Adrenal gland (tissue), 12 donors: ENCODE measurements around the gene COMT. TPM values are rescaled to one million over a fixed set of nuclear protein-coding genes. Genes with fewer than 3 reads are reported as not detected.

Experiments used
- DNase-seq, 7 donors: peaks; one replicate each; pipeline ENCODE4 v3.0.0-alpha.2; 2019 to 2020
- H3K27ac ChIP-seq, 5 donors: fragments of 200-600 bp; sonication (generic) in 4 of 5; 1 replicate in 3 of 5; 2 replicates in 2 of 5; pipeline versions ENCODE4 v1.5.1 to v1.8.0; 2016 to 2020; ENCODE audit warnings: mild to moderate bottlenecking in 1 of 5
- H3K27me3 ChIP-seq: fragments of 200-600 bp; 2 replicates; pipeline ENCODE4 v1.8.0; 2021
- H3K36me3 ChIP-seq, 2 donors: fragments of 200-600 bp; replicated peaks in 1 of 2; 1 replicate in 1 of 2; 2 replicates in 1 of 2; pipeline versions ENCODE4 v1.5.1 to v1.8.0; 2018 to 2022
- H3K4me1 ChIP-seq, 2 donors: fragments of 200-600 bp; replicated peaks in 1 of 2; 1 replicate in 1 of 2; 2 replicates in 1 of 2; pipeline versions ENCODE4 v1.5.1 to v1.8.0; 2018 to 2021
- H3K4me3 ChIP-seq, 4 donors: fragments of 200-600 bp; sonication (generic) in 3 of 4; one replicate each; pipeline ENCODE4 v1.5.1; 2016 to 2018
- H3K9me3 ChIP-seq, 3 donors: fragments of 200-600 bp; sonication (generic) in 1 of 3; replicated peaks in 1 of 3; 1 replicate in 2 of 3; 2 replicates in 1 of 3; pipeline versions ENCODE4 v1.5.1 to v1.8.0; 2016 to 2021
- CTCF ChIP-seq, 6 experiments: fragments of 450-650 bp in 4 of 6; fragments of 200-600 bp in 2 of 6; sonication (generic) in 1 of 6; IDR thresholded peaks; 1 replicate in 5 of 6; 2 replicates in 1 of 6; pipeline versions ENCODE4 v1.5.1 to v1.8.0; 2016 to 2021; ENCODE audit warnings: antibody characterized with exemption in 6 of 6, mild to moderate bottlenecking in 2 of 6, moderate library complexity in 1 of 6
- POLR2A ChIP-seq, 2 donors: fragments of 450-650 bp; IDR thresholded peaks; one replicate each; pipeline ENCODE4 v1.6.1; 2017; ENCODE audit warnings: antibody characterized with exemption in 2 of 2, mild to moderate bottlenecking in 2 of 2, moderate library complexity in 1 of 2
- WGBS, 4 donors: extraction: QIAGEN DNeasy Blood & Tissue Kit in 2 of 4; methylation state at CpG; one replicate each; pipeline versions ENCODE4 v1.1.5 to v1.1.7; 2013 to 2017; 5-methylcytosine and 5-hydroxymethylcytosine counted together
- intact Hi-C, 2 donors: fragments of 100-400 bp; cut with DNase I; formaldehyde crosslinking; loops; one replicate each; pipeline versions ENCODE4 v1.14.1 to v1.15.0; 2022 to 2023
- polyA plus RNA-seq, 3 donors: library from polyadenylated mRNA; stranded (reverse); fragments of 200-250 nt in 2 of 3; fragments of 350-450 nt in 1 of 3; fragmentation: Illumina TruSeq in 1 of 3; extraction: RNeasy Lipid Tissue Mini Kit (QIAGEN cat#74804) in 1 of 3; gene quantifications; one replicate each; pipeline ENCODE4 v1.2.3, GENCODE V29; 2013 to 2014
- total RNA-seq, 9 donors: library from RNA; depleted of rRNA in 4 of 9; stranded (reverse); fragments of >200 nt in 4 of 9; fragments of 120-200 nt in 1 of 9; fragmentation: NEBNext Ultra II Directional in 1 of 9; extraction: Animal tissue kit (Norgen Biotek cat#: 25700) in 1 of 9; gene quantifications; one replicate each; pipeline versions ENCODE4 v1.1.0 to v1.2.4, GENCODE V29; 2013 to 2023
- donor health status: healthy with polysubstance abuse.
- donor health status: Bipolar disorder and iron deficiency.
- donor health status: DM: yes; HTN: yes; CAD: no.
- donor health status: DM: no; HTN: no; CAD: no.
- donor health status: DM: no; HTN: no; CAD: no.
- donor health status: DM: yes; HTN: yes; CAD: no.

The COMT gene
- total and polyA plus RNA-seq, 12 donors = 51.3 to 743 (median 390) TPM

GRCh38 chr22:19927696-19928095 lies 13.9 kb upstream of the COMT start:
- Histone ChIP-seq H3K27ac (no peak overlapping the region), H3K36me3 (no peaks in the 10 kb centered on the region), H3K4me3 (no peak overlapping the region), H3K4me1 (no peaks in the 10 kb centered on the region), H3K27me3 (no peaks in the 10 kb centered on the region), H3K9me3 (no peaks in the 10 kb centered on the region)
- WGBS, 4 donors = 88 to 89% (median 88%) methylated on average over 7 of the region's 7 CpGs
- DNase-seq = no peak
- TF ChIP-seq CTCF (IDR thresholded peaks at IDR 0.05) (no peak), POLR2A (IDR thresholded peaks at IDR 0.05) (no peak)
- intact Hi-C loops = no loop called here

GRCh38 chr22:19928207-19928606 lies 13.4 kb upstream of the COMT start:
- no peak for DNase-seq
- Histone ChIP-seq H3K4me3 (no peak overlapping the region), H3K36me3 (no peaks in the 10 kb centered on the region), H3K9me3 (no peaks in the 10 kb centered on the region), H3K4me1 (no peaks in the 10 kb centered on the region), H3K27me3 (no peaks in the 10 kb centered on the region), H3K27ac (no peak overlapping the region)
- 70 to 75% (median 73%) methylated on average over 11 of the region's 11 CpGs for WGBS, 4 donors
- TF ChIP-seq POLR2A (IDR thresholded peaks at IDR 0.05) (no peak), CTCF (IDR thresholded peaks at IDR 0.05) (no peak)
- intact Hi-C loops = no loop called here

GRCh38 chr22:19929586-19930550 lies 11.7 kb upstream of the COMT start:
- H3K9me3 ChIP-seq = no peaks in the 10 kb centered on the region
- no peaks in the 10 kb centered on the region for H3K4me1 ChIP-seq
- intact Hi-C loops = no loop called here
- no peaks in the 10 kb centered on the region for H3K27me3 ChIP-seq
- H3K4me3 ChIP-seq = no peak overlapping the region
- H3K36me3 ChIP-seq = no peaks in the 10 kb centered on the region
- H3K27ac ChIP-seq = no peak overlapping the region
- WGBS, 4 donors = 93 to 96% (median 94%) methylated on average over 14 to 21 of the region's 21 CpGs
- no peak for TF ChIP-seq POLR2A (IDR thresholded peaks at IDR 0.05)
- no peak for TF ChIP-seq CTCF (IDR thresholded peaks at IDR 0.05)
- DNase-seq = no peak

- Histone ChIP-seq H3K36me3 (no peaks in the 10 kb centered on the region), H3K9me3 (no peaks in the 10 kb centered on the region), H3K27me3 (no peaks in the 10 kb centered on the region), H3K27ac (no peak overlapping the region), H3K4me1 (no peaks in the 10 kb centered on the region), H3K4me3 (no peak overlapping the region)
- no peak for DNase-seq
- 93 to 94% (median 94%) methylated on average over 20 to 21 of the region's 21 CpGs for WGBS, 4 donors
- intact Hi-C loops = no loop called here
- TF ChIP-seq CTCF (IDR thresholded peaks at IDR 0.05) = no peak
- no peak for TF ChIP-seq POLR2A (IDR thresholded peaks at IDR 0.05)
Observed at GRCh38 chr22:19930551-19931486, 10.8 kb upstream of the COMT start.
